ENCODE measurements around the gene RNF19B.
"Not testable (repeated sequence)": the region's sequence is repeated elsewhere in the genome, so short reads cannot be mapped to it uniquely, and the experiment has no call there.

The RNF19B gene

DNA sequence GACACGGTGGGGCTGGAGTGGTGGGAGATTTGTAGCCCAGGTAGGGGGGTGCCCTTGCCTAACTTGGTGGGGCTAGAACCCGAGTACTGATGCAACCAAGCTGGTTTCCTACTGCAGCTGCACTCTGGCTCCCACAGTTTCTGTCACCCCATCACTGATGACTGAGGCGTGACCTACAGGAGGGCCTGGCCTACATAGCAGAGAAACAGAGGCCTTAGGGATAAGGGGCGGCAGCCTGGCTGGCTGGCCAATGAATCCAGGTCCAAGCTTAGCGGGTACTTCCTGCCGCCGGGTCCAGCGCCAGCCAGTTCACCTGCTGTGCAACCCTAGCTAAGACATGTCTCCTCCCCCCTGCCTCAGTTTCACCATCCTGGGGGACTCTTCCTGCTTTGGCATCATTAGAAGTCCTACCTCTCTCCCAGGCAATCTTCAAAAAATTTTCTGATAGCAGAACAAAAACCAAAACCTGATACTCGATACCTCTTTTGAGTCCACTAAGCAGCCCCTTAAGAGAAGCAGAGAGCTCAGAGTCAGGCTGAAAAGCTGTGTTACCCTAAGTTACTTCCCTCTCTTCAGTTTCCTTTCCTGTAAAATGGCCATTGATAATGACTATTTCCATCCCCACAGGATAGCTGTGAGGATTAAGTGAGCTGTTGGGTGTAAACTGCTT, 27.3 kb upstream of the RNF19B start:
- no peak for DNase-seq (ENCODE audit: low read depth in 2 of 2)

DNA sequence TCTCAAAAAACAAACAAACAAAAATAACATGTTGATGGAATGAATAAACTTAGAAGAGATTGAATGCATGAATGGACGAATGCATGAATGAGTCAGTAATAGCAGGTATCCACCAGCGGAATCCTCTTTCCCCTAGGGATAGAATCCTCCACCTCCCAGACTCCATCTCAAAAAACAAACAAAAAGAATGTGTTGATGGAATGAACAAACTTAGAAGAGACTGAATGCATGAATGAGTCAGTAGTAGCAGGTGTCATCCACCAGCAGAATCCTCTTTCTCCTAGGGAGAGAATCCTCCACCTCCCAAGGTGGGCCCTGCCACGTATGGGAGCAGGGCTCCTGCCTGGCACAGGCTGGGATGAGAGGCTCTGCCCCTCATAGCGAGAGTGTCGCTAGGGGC, 26.8 kb upstream of the RNF19B start:
- no peak for DNase-seq (ENCODE audit: low read depth in 2 of 2)

DNA sequence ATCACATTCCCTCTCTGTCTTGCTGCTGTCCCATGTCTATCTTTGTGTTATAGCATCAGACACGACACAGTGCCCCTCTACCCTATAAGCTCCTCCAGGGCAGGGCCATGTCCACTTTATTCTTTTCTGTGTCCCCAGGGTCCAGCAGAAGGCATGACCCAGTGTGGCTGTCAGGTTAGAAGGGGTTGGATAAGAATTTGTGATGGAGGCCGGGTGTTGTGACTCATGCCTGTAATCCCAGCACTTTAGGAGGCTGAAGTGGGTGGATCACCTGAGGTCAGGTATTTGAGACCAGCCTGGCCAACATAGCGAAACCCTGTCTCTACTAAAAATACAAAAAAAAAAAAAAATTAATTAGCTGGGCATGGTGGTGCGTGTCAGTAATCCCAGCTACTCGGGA, 26.3 kb upstream of the RNF19B start:
- DNase-seq (ENCODE audit: low read depth in 2 of 2): no peak

DNA sequence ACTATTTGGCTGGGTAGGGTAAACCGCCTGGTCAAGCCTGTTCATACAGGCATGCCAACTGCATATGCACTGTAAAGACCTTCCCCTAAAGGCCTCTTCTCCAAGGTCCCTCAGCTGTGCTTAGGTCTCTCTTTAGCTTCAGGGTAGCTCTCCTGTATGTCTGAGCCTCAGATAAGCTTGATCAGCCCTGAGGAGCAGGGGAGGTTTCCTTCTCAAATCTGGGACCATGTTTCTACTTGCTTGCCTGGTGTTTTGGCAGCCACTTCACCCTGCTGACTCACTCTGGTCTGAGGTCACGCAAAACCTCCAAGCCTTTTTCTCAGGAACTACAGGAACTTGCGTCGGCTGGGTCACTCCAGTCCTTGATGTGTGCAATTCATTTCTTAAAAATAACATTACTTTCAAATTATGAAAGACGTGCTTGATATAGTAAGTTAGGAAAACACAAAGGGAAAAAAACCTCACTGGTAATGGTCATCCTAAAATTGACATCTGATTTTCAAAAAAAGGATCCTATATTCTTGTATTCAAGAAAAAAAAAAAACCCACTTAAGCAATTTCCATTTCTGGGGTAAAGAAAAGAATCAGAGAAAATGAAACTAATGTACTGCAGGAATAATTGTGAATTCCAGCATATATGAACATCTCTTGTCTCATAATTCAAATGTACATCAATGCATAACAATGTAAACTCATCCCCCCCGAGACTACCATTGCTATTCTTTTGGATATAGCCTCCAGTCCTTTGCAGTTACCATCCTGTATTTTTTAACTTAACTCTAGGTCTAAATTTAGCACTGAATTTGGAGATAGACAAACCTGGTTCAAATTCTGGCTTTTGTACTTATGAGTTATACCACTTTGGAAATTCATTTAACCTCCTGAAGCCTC, 24.8 kb upstream of the RNF19B start:
- DNase-seq (ENCODE audit: low read depth in 2 of 2): peak; percentile 69 to 70

DNA sequence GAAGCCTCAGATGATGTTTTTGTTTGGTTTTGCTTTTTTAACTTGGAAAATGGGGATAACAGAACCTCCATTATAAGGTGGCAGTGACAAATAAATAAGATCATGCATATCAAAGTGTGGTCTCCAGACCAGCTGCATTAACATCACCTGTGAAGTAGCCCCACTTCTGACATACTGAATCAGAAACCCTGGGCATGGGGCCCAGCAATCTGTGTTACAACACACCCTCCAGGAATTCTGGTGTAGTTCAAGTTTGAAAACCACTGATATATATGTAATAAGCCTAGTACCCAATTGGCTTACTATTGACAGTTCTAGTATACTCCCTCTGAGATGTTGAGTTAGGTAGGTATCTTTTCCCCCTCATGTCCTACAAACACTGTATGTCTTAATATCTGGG, 24.1 kb upstream of the RNF19B start:
- peak in 1 of 2 experiments; percentile 37 for DNase-seq (ENCODE audit: low read depth in 2 of 2)

DNA sequence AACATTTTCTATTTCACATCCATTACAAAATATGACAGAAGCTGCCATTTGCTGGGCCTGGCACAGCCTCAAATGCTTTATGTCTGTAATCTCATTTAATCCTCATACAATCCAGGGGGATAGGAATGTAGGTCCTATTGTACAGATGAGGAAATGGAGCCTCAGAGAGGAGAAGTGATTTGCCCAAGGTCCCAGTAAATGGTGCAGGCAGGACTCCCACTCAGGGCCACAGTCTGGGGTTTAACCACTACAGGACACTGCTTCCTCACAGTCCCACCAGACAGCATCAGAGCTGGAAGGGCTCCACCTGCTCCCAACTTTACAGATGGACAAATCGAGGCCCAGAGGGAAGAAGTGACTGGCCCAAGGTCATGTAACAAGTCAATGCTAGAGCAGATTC, 20.6 kb upstream of the RNF19B start:
- DNase-seq (ENCODE audit: low read depth in 2 of 2): no peak

DNA sequence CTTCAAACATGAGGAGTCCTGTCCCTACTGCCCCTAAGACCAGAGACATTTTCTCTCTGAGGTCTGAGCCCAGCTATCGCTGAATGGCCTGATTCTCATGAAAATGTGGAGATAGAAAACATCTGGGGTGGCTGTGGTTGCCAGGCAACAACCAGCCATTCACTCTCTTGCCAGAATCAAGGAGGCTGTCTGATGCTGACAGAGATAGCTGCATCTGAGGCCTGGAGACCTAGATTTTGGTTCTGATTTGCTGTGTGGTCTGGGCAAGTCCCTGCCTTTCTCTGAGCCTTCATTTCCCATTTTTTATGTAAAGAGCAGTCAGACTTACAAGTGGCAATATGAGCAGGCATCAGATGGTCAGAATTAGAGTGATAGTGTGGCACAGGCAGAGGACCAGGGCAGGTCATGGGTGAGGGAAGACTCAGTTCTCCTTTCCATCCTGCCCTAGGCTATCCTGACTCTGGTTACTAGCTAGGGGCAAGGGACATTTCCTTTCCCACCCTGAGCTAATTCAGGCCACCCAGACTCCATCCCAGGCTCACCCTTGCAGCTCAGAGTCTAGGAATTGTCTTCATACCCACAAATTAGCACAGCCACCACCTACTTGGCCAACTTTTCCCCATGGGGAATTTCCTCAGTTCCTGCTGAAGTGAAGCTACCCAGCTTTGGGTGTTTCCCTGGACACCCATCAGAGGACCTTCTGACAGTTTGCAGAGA, 20.0 kb upstream of the RNF19B start:
- peak; percentile 40 to 41 for DNase-seq (ENCODE audit: low read depth in 2 of 2)

DNA sequence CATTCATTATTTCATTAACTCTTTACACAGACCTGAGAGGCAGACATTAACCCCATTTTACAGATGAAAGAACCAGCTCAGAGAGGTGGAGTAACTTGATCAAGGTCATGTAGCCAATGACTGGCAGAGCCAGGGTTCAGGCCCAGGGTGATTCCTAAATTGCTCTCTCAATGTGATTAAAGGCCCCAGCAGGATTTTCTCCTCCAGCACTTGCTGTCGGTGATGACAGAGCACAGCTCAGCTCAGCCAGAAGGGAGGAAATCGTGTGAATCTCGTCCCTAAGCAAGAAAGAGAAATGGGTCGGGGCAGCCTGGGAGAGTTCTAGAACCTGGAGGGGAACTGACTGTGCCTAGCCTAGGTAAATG, 19.5 kb upstream of the RNF19B start:
- no peak for DNase-seq (ENCODE audit: low read depth in 2 of 2)

DNA sequence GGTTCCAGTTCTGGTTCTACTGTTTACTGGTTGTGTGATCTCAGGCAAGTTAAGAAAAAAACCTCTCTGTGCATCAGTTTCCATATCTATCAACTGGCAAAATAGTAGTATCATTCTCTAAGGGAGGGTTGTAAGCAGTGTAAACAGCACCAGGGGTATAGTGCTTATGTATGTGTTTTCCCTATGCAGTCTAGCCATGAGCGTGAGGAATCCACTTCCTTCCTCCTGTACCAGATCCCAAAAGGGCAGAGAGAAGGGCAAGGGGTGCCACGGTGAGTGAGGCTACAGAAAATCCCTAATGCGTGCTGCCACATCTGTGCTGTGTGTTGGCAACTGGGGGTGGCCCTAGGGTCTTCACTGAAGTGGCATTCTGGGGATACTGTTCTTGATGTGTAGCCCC, 18.4 kb upstream of the RNF19B start:
- no peak for DNase-seq (ENCODE audit: low read depth in 2 of 2)

DNA sequence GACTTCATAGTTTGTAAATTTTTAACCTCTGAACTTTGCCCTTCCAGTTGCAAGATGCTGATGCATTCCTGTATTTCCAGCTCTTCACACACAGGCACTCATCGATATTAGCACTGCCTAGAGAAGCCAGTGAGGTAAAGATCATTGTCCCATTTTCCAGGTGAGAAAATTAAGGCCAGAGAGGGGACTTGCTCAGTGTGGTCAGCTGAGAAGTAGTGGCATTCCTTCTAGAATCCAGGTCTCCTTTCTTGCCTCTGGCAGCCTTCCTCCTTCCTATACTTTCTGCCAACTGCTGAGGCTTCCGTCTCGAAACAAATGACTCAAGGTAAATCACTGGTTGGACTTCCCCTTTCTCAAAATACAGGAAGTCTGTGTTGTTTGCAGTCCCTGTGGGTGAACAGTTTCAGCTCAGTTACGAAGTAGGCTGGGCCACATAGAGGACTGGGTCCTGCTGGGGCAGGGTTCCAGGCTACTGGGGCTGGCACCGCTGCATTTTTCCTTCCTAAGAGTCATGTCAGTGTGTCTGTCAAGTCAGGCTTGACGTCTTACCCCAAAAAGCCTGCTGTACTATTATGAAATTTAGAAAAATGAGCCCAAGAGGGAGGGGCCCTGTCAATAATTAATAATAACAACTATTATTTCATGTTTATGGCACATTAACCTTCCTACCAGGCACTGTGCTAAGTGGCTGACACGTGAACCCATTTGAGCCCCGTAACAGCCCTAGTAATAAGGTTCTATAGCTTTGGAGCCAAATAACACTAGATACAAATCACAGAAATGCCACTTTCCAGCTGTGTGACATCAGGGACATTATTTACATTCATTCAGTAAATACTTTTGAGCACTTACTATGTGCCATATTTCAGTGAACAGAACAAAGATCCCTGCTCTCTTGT, 16.6 kb upstream of the RNF19B start:
- DNase-seq (ENCODE audit: low read depth in 2 of 2): peak in 1 of 2 experiments; percentile 30

DNA sequence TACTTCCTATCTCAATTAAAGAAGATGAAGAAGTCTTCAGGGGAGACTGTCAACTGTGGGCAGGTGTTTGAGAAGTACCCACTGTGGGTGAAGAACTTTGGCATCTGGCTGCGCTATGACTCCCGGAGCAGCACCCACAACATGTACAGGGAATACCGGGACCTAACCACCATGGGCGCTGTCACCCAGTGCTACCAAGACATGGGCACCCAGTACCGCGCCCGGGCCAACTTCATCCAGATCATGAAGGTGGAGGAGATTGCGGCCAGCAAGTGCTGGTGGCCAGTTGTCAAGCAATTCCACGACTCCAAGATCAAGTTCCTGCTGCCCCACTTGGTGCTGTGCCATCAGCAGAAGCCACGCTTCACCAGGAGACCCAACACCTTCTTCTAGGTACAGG, 15.5 kb upstream of the RNF19B start:
- DNase-seq (ENCODE audit: low read depth in 2 of 2): no peak

DNA sequence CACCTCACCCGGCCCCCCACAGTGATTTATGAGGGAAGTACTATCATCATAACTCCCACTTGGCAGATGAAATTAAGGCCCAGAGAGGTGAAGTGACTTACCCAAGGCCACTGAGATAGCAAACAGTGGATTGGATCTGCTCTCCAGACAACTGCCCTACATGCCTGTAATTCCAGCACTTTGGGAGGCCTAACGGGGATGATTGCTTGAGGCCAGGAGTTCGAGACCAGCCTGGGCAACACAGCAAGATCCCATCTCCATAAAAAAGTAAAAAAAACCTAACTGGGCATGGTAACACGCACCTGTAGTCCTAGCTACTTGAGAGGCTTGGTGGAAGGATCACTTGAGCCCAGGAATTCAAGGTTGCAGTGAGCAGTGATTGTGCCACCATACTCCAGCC, 14.2 kb upstream of the RNF19B start:
- DNase-seq (ENCODE audit: low read depth in 2 of 2): no peak

DNA sequence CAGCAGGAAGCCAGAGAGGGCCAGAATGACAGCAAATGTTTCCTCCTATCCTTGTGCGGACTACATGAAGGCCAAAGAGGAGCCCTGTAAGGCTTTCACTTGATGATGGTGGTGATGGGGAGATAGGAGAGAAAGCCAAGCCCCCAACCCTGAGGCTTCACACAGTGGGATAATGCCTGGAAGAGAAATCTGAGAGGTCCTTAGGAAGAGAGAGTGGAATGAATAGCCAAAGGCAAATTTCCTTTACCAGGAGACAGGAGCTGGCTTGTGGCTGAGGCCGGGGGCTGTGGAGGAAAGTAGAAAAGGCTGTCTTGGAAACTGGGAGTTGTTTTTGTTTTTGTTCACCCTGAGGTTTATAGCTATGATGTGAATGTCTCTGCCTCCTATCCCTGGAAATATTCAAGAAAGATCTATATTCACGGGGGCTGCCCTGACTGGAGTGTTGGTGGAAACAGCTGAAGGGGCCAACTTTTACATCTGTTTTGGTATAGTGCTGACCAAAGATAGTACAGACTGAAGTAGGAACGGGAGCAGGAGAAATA, 13.0 kb upstream of the RNF19B start:
- no peak for DNase-seq (ENCODE audit: low read depth in 2 of 2)

DNA sequence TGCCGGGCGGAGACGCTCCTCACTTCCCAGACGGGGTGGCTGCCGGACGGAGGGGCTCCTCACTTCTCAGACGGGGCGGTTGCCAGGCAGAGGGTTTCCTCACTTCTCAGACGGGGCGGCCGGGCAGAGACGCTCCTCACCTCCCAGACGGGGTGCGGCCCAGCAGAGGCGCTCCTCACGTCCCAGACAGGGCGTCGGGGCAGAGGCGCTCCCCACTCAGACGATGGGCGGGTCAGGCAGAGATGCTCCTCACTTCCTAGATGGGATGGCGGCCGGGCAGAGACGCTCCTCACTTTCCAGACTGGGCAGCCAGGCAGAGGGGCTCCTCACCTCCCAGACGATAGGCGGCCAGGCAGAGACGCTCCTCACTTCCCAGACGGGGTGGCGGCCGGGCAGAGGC, 10.4 kb upstream of the RNF19B start:
- not testable (repeated sequence) for DNase-seq (ENCODE audit: low read depth in 2 of 2)

DNA sequence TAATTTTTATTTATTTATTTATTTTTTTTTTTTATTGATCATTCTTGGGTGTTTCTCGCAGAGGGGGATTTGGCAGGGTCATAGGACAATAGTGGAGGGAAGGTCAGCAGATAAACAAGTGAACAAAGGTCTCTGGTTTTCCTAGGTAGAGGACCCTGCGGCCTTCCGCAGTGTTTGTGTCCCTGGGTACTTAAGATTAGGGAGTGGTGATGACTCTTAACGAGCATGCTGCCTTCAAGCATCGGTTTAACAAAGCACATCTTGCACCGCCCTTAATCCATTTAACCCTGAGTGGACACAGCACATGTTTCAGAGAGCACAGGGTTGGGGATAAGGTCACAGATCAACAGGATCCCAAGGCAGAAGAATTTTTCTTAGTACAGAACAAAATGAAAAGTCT, 8.8 kb upstream of the RNF19B start:
- not testable (repeated sequence) for DNase-seq (ENCODE audit: low read depth in 2 of 2)

DNA sequence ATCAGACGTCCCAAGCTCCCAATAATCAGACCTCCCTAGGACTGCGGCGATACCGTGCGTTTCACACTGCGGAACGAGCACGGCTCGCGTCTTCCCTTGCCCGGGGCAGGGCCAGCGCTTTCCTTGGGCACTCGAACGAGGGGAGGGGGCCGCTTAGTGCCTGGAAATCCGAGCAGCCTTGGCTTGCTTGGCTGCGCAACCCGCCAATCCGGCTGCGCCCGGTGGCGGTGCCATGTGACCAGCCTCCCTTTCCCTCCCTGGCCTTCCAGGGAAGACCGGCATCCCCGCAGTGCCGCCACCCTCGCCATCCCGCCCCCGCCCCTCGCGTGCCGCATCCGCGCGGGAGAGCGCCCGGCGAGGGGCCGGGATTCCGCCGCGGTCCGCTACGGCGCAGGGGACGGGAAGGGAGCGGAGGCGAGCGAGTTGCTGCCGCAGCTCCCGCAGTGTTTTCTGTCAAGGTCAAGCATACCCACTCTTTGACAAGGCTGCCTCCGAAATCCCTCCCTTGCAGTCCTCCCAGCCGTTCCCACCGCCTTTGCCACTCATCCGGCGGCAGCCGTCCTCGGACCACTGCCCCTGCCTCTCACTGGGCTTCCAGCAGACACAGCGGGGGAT, 8.3 kb upstream of the RNF19B start:
- no peak for DNase-seq (ENCODE audit: low read depth in 2 of 2)

DNA sequence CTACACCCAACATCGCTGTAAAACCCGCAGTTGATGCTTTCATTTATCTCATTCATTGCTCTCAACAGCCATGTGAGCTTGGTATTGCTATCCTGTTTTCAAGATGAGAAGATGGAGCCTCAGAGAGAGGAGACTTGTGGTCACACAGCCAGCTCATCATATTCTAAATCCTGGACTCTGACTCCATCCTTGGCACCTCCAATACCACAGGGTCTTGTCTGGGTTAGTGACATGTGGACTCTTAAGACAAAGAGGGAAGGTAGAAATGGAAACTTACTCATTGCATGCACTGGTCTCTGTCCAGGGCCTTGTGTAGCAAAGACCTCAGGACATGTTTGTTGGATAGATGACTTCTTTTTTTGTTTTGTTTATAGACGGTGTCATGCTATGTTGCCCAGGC, 7.0 kb upstream of the RNF19B start:
- DNase-seq (ENCODE audit: low read depth in 2 of 2): no peak

DNA sequence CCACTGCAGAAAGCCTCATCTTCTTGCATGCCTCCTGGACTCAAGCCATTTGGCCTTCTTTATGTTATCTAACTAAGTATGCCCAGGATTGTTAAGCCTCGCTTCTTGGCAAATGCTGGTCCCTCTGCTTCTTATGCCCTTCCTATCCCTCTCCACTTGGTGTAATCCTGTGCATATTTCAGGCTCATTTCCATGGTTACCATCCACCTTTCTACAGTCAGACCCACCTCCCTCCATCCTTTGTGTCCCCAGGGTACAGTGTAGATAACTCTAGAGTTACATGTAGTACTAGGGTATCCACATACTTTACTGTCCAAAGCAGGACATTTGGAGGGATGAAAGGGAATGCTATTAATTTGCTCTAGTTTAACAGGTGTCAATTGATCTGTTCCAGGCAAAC, 6.5 kb upstream of the RNF19B start:
- DNase-seq (ENCODE audit: low read depth in 2 of 2): no peak

DNA sequence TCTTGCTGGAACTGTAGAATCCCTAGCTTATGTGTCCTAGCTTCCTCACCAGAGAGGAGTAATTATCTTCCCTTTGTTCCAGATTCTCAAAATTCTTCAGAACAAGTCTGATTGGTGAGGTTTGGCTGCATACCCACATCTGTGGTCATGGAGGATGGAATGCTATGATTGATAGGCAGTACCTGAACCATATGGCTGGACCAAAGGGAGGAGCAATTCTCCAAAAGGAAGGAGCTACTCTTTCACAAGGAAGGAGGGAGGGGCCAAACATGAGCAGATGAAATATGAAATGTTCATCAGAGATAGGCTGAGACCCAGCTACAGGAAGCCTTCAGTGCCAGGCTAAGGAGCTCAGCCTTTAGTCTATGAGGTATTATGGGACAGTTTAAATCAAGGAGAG, 5.0 kb upstream of the RNF19B start:
- peak in 1 of 2 experiments; percentile 53 for DNase-seq (ENCODE audit: low read depth in 2 of 2)

DNA sequence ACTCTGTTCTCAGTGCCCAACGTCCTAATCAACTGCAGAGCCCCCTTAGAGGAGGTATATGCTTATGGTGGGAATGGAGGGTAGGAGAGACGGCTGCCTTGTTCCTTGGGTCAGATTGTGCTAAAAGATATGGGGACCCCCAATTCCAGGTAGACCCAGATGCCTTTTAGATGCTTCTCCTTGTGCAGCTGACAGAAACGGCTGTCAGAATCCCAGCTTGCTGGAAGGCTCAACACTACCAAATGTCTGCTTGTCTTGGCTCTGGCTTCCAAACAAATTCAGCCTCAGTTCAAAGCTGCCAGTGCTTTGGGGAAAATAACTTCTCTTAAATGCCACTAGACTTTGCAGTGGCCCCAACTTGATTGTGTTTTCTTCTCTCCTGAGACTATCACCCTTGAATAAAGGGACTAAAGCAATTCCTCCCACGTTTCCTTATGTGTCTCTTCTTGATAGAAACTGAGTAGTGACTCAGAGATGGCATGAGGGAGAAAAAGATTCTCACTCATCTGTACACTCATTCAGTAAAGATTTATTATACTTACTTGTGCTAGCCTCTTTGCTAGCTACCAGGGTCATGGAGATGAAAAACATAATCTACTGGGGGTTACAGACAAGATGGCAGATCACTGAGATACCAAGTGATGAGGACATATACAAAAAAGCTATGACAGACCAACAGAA, 3.4 kb upstream of the RNF19B start:
- no peak for DNase-seq (ENCODE audit: low read depth in 2 of 2)
